Psoas muscle (tissue), 8 donors: ENCODE measurements around the gene CACNA1C. TPM values are rescaled to one million over a fixed set of nuclear protein-coding genes. Genes with fewer than 3 reads are reported as not detected.

Experiments
- ATAC-seq, 4 donors: fragments of 200-7000 bp; cut with Tn5 transposase; one replicate each; pipeline ENCODE4 v1.9.1; 2020; ENCODE audit warnings: moderate library complexity in 3 of 4, mild to moderate bottlenecking in 2 of 4
- DNase-seq, 2 donors: peaks; one replicate each; pipeline ENCODE4 v3.0.0-alpha.2; 2020
- H3K27ac ChIP-seq: fragments of 200-600 bp; one replicate; pipeline ENCODE4 v1.8.0; 2022
- H3K27me3 ChIP-seq, 3 donors: fragments of 200-600 bp in 1 of 3; one replicate each; pipeline versions ENCODE4 v1.6.1 to v1.8.0; 2013 to 2022; ENCODE audit warnings: low read length in 2 of 3, mild to moderate bottlenecking in 2 of 3, moderate library complexity in 1 of 3; ENCODE audit not compliant: insufficient read depth in 3 of 3
- H3K36me3 ChIP-seq, 2 donors: fragments of 200-600 bp in 1 of 2; one replicate each; pipeline versions ENCODE4 v1.6.1 to v1.8.0; 2013 to 2022; ENCODE audit warnings: low read depth in 1 of 2, mild to moderate bottlenecking in 1 of 2, moderate library complexity in 1 of 2; ENCODE audit not compliant: insufficient read depth in 1 of 2
- H3K4me1 ChIP-seq: fragments of 200-600 bp; one replicate; pipeline ENCODE4 v1.8.0; 2022
- H3K4me3 ChIP-seq: fragments of 200-600 bp; one replicate; pipeline ENCODE4 v1.8.0; 2022; ENCODE audit warnings: mild to moderate bottlenecking
- H3K9me3 ChIP-seq: fragments of 200-600 bp; one replicate; pipeline ENCODE4 v1.8.0; 2022
- WGBS, 3 donors: extraction: QIAGEN DNeasy Blood & Tissue Kit; methylation state at CpG; one replicate each; pipeline versions ENCODE4 v1.1.6 to v1.1.7; 2013; 5-methylcytosine and 5-hydroxymethylcytosine counted together
- intact Hi-C, 2 donors: fragments of 100-400 bp; cut with DNase I; formaldehyde crosslinking; loops; one replicate each; pipeline versions ENCODE4 v1.11.0 to v1.14.2; 2022
- polyA plus RNA-seq, 3 donors: library from polyadenylated mRNA; stranded (reverse); fragments of 200-250 nt; gene quantifications; one replicate each; pipeline ENCODE4 v1.2.3, GENCODE V29; 2013
- total RNA-seq, 4 donors: library from RNA; stranded (reverse); fragmentation: NEBNext Ultra II Directional in 2 of 4; extraction: Animal tissue kit (Norgen Biotek cat#: 25700) in 2 of 4; gene quantifications; one replicate each; pipeline versions ENCODE4 v1.2.1 to v1.2.4, GENCODE V29; 2021 to 2023
- TF ChIP-seq, protein P1 (sequence below): fragments of 200-600 bp; IDR thresholded peaks from one replicate; pipeline ENCODE4 v1.8.0; 2022; ENCODE audit warnings: antibody characterized with exemption
- donor health status: healthy with polysubstance abuse.
- donor health status: DM: no; HTN: no; CAD: no; lungs with moderate emphysema.
- donor health status: Bipolar disorder and iron deficiency.
- donor health status: healthy.
- donor health status: DM: yes; HTN: yes; CAD: no.
- donor health status: DM: no; HTN: no; CAD: no.
- donor health status: DM: no; HTN: no; CAD: no.
- donor health status: DM: yes; HTN: yes; CAD: no.

The CACNA1C gene
- total and polyA plus RNA-seq, 7 donors: 0.26 to 2.9 (median 0.95) TPM

GRCh38 chr12:2236506-2237294, 183.9 kb downstream of the CACNA1C start:
- intact Hi-C loops: no loop called here
- no peaks in the 10 kb centered on the region for H3K9me3 ChIP-seq

GRCh38 chr12:2238111-2238510, 185.3 kb downstream of the CACNA1C start:
- peaks cover 0 to 43% (median 5%) of the 10 kb centered on the region in 3 donors for H3K27me3 ChIP-seq
- intact Hi-C loops: no loop called here
- no peak for ATAC-seq
- peak overlapping the region; percentile 50 for H3K27ac ChIP-seq
- 55 to 73% (median 69%) methylated on average over 4 of the region's 4 CpGs for WGBS, 3 donors
- TF ChIP-seq, protein P1, sequence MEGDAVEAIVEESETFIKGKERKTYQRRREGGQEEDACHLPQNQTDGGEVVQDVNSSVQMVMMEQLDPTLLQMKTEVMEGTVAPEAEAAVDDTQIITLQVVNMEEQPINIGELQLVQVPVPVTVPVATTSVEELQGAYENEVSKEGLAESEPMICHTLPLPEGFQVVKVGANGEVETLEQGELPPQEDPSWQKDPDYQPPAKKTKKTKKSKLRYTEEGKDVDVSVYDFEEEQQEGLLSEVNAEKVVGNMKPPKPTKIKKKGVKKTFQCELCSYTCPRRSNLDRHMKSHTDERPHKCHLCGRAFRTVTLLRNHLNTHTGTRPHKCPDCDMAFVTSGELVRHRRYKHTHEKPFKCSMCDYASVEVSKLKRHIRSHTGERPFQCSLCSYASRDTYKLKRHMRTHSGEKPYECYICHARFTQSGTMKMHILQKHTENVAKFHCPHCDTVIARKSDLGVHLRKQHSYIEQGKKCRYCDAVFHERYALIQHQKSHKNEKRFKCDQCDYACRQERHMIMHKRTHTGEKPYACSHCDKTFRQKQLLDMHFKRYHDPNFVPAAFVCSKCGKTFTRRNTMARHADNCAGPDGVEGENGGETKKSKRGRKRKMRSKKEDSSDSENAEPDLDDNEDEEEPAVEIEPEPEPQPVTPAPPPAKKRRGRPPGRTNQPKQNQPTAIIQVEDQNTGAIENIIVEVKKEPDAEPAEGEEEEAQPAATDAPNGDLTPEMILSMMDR: no peak
- no peaks in the 10 kb centered on the region for H3K36me3 ChIP-seq
- H3K4me1 ChIP-seq: no peaks in the 10 kb centered on the region
- H3K9me3 ChIP-seq: no peaks in the 10 kb centered on the region
- no peak for DNase-seq
- H3K4me3 ChIP-seq: no peak overlapping the region

More at GRCh38 chr12:2236506-2237294, 183.9 kb downstream of the CACNA1C start:
- Histone ChIP-seq H3K4me1 (no peaks in the 10 kb centered on the region), H3K27me3 (peaks cover 0 to 47% (median 5%) of the 10 kb centered on the region in 3 donors), H3K4me3 (no peak overlapping the region), H3K36me3 (no peaks in the 10 kb centered on the region), H3K27ac (no peak overlapping the region)
- DNase-seq (no peak), ATAC-seq (no peak)
- TF ChIP-seq, protein P1: no peak
- 84 to 92% (median 92%) methylated on average over 5 of the region's 5 CpGs for WGBS, 3 donors

- Histone ChIP-seq H3K4me3 (no peak overlapping the region), H3K9me3 (no peaks in the 10 kb centered on the region), H3K27ac (no peak overlapping the region), H3K36me3 (no peaks in the 10 kb centered on the region), H3K27me3 (peaks cover 0 to 40% (median 6%) of the 10 kb centered on the region in 3 donors), H3K4me1 (no peaks in the 10 kb centered on the region)
- WGBS, 3 donors: 22 to 31% (median 29%) methylated on average over 17 of the region's 17 CpGs
- DNase-seq: peak in 1 of 2 donors; percentile 60
- TF ChIP-seq, protein P1: no peak
- ATAC-seq: peak in 1 of 4 donors; percentile 13
- intact Hi-C loops: no loop called here
Observed at GRCh38 chr12:2239381-2239871, 186.6 kb downstream of the CACNA1C start.

DNA sequence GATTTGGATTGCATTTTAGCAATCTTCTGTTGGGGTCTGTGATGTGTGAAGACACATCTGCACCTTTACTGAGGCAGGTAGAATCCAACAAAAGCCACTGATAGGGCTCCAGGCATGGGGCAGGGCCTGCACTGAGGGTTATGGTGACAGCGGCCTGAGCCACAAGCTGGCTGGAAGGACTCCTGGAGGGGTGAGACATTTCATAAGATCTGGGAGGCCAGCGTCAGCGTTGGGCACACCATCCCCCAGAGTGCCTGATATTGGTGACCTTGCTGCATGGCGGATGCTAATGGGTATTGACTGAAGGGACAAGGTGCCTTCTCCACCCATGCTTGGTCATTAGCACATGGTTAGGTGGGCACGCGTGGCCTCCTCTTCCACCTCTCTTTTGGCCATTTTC, 187.6 kb downstream of the CACNA1C start:
- Histone ChIP-seq H3K27me3 (peaks cover 0 to 32% (median 8%) of the 10 kb centered on the region in 3 donors), H3K9me3 (no peaks in the 10 kb centered on the region), H3K4me1 (no peaks in the 10 kb centered on the region), H3K4me3 (no peak overlapping the region), H3K27ac (no peak overlapping the region), H3K36me3 (no peaks in the 10 kb centered on the region)
- DNase-seq (no peak), ATAC-seq (no peak)
- 90 to 94% (median 93%) methylated on average over 6 of the region's 6 CpGs for WGBS, 3 donors
- TF ChIP-seq, protein P1: no peak
- intact Hi-C loops: no loop called here
